A549 (cell line): ENCODE results near the gene FERMT3.
A peak's percentile ranks its signal among the peaks of the same experiment; 100 is the strongest.

Experiments used
- CHD4 ChIP-seq: fragments of 200-600 bp; sonication (generic); IDR thresholded peaks from 2 replicates; pipeline ENCODE4 v1.6.1; 2016; ENCODE audit warnings: antibody characterized with exemption, mild to moderate bottlenecking, borderline replicate concordance
- CTCF ChIP-seq: fragments of >200 bp; sonication (Bioruptor Twin); formaldehyde crosslinking; IDR thresholded peaks from 3 replicates; pipeline ENCODE4 v1.5.1; 2016
- EP300 ChIP-seq, 2 experiments: fragments of >200 bp; sonication (Bioruptor Twin); formaldehyde crosslinking; IDR thresholded peaks; 2 replicates in 1 of 2; 3 replicates in 1 of 2; pipeline ENCODE4 v1.6.1; 2016 to 2017
- REST ChIP-seq: fragments of 200-600 bp; sonication (generic); IDR thresholded peaks from 2 replicates; pipeline ENCODE4 v1.6.1; 2016; ENCODE audit warnings: antibody characterized with exemption, mild to moderate bottlenecking, moderate library complexity

GRCh38 chr11:64252003-64252872 lies 45.7 kb downstream of the FERMT3 start:
- no peak for TF ChIP-seq REST
- peak; percentile 30; the same call in 2 of the 3 replicates for TF ChIP-seq CTCF
- no peak for TF ChIP-seq EP300 (IDR thresholded peaks at IDR 0.05)
- TF ChIP-seq CHD4, result no peak
